SU-DHL-6 (cell line): ENCODE results near the gene PBX1.
A peak's percentile ranks its signal among the peaks of the same experiment; 100 is the strongest.

Experiments
- H2AFZ ChIP-seq: fragments of 200-600 bp; sonication (generic); 2 replicates; pipeline ENCODE4 v1.6.1; 2014; ENCODE audit warnings: low read depth, mild to moderate bottlenecking, moderate library complexity, mixed read lengths, antibody characterized with exemption, low read length; ENCODE audit not compliant: severe bottlenecking
- H3F3A ChIP-seq: fragments of 200-600 bp; shearing (Covaris generic); 2 replicates; pipeline ENCODE4 v1.6.0; 2016; ENCODE audit warnings: antibody characterized with exemption, mild to moderate bottlenecking; ENCODE audit not compliant: insufficient read depth
- H3K27ac ChIP-seq: fragments of 200-600 bp; sonication (generic); 2 replicates; pipeline ENCODE4 v1.5.1; 2016; ENCODE audit warnings: low read depth, mild to moderate bottlenecking, low read length, moderate library complexity, mixed read lengths
- H3K27me3 ChIP-seq: fragments of 200-600 bp; sonication (generic), shearing (Covaris generic); 2 replicates; pipeline ENCODE4 v1.6.0; 2014; ENCODE audit warnings: mild to moderate bottlenecking, low read length
- H3K36me3 ChIP-seq: fragments of 200-600 bp; sonication (generic); 2 replicates; pipeline ENCODE4 v1.6.1; 2014; ENCODE audit warnings: mild to moderate bottlenecking, low read length, mixed read lengths
- H3K4me2 ChIP-seq: fragments of 300-600, 200-600 bp; shearing (Covaris generic), sonication (generic); 2 replicates; pipeline ENCODE4 v1.6.0; 2014; ENCODE audit warnings: low read length, low read depth, mild to moderate bottlenecking; ENCODE audit not compliant: poor library complexity, severe bottlenecking
- H3K4me3 ChIP-seq: fragments of 200-600 bp; sonication (generic); 2 replicates; pipeline ENCODE4 v1.5.1; 2014; ENCODE audit warnings: antibody characterized with exemption, low read length, mild to moderate bottlenecking, mixed read lengths; ENCODE audit not compliant: insufficient read depth, poor library complexity, severe bottlenecking
- H3K79me2 ChIP-seq: fragments of 200-600 bp; sonication (generic); 2 replicates; pipeline ENCODE4 v1.6.1; 2014; ENCODE audit warnings: mild to moderate bottlenecking, low read length, moderate library complexity; ENCODE audit not compliant: insufficient read depth
- H3K9ac ChIP-seq: fragments of 200-600 bp; sonication (generic); 2 replicates; pipeline ENCODE4 v1.7.0; 2014; ENCODE audit warnings: mild to moderate bottlenecking, low read length
- H3K9me2 ChIP-seq: fragments of 200-600 bp; sonication (generic); replicated peaks from 2 replicates; pipeline ENCODE4 v1.6.1; 2014; ENCODE audit warnings: low read length; ENCODE audit not compliant: insufficient read depth
- H3K9me3 ChIP-seq: fragments of 200-600 bp; sonication (generic); 2 replicates; pipeline ENCODE4 v1.6.1; 2014; ENCODE audit warnings: low read length, mixed read lengths; ENCODE audit not compliant: insufficient read depth
- H4K20me1 ChIP-seq: fragments of 200-600 bp; sonication (generic); 2 replicates; pipeline ENCODE4 v1.6.1; 2014; ENCODE audit warnings: low read depth, mild to moderate bottlenecking, antibody characterized with exemption, low read length, moderate library complexity, mixed read lengths
- EZH2phosphoT487 ChIP-seq: fragments of 200-600 bp; sonication (generic), shearing (Covaris generic); conservative IDR thresholded peaks from 2 replicates; pipeline ENCODE4 v1.6.1; 2018; ENCODE audit warnings: mild to moderate bottlenecking, antibody characterized with exemption, low read length, moderate library complexity, mixed read lengths
- TF ChIP-seq, protein P1 (sequence below): fragments of 200-600 bp; sonication (generic); IDR thresholded peaks from one replicate; pipeline ENCODE4 v1.5.1; 2017; ENCODE audit warnings: antibody characterized with exemption, mild to moderate bottlenecking, low read length, moderate library complexity; ENCODE audit not compliant: insufficient read depth, poor library complexity, severe bottlenecking

PBX1 gene

DNA sequence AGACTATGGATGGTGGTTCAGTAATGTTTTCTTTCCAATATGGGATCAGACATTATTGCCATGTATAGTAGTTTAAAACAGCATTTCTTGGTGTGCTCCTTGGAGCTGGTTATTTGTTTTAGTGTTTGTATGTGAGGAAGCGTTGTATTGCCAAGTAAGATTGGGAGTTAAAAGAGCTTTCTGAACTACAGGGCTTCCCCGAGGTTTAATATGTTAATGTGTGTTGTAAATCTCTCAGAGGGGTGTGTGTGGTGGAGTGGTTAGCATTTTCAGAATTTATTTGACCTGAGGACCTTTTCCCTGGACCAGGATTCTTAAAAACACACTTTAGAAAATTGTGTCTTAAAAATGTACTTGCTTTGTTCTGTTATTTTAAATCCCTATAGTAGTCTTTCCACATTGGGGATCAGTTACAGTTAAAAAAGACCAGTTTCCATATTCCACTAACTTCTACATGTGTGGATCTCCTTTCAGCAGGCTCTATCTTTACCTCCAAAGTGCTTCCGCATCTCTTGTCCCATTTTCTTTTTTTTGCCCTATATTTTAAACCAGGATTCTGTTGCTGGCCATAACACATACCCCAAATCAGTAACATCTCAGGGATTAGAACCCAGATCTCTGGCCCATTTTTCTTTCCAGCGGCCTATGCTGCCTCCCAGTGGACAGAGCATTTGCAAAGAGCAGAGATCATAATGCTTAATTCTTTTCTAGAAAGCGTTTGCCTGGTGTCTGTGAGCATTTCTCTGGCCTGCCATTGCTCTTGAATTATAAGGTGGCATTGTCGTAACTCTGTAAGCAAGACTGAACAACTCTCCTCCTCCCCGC lies 58.6 kb downstream of the PBX1 start:
- Histone ChIP-seq H4K20me1 (no peaks in the 10 kb centered on the region), H3K9me3 (no peaks in the 10 kb centered on the region), H3K27ac (no peak overlapping the region), H2AFZ (no peak overlapping the region), H3F3A (no peaks in the 10 kb centered on the region), H3K36me3 (no peaks in the 10 kb centered on the region), H3K4me2 (no peak overlapping the region), H3K9me2 (no peaks in the 10 kb centered on the region), H3K9ac (no peak overlapping the region), H3K27me3 (no peaks in the 10 kb centered on the region), H3K79me2 (no peaks in the 10 kb centered on the region), H3K4me3 (no peak overlapping the region)
- TF ChIP-seq EZH2phosphoT487 = no peak
- TF ChIP-seq, protein P1, sequence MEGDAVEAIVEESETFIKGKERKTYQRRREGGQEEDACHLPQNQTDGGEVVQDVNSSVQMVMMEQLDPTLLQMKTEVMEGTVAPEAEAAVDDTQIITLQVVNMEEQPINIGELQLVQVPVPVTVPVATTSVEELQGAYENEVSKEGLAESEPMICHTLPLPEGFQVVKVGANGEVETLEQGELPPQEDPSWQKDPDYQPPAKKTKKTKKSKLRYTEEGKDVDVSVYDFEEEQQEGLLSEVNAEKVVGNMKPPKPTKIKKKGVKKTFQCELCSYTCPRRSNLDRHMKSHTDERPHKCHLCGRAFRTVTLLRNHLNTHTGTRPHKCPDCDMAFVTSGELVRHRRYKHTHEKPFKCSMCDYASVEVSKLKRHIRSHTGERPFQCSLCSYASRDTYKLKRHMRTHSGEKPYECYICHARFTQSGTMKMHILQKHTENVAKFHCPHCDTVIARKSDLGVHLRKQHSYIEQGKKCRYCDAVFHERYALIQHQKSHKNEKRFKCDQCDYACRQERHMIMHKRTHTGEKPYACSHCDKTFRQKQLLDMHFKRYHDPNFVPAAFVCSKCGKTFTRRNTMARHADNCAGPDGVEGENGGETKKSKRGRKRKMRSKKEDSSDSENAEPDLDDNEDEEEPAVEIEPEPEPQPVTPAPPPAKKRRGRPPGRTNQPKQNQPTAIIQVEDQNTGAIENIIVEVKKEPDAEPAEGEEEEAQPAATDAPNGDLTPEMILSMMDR = peak; percentile 36

DNA sequence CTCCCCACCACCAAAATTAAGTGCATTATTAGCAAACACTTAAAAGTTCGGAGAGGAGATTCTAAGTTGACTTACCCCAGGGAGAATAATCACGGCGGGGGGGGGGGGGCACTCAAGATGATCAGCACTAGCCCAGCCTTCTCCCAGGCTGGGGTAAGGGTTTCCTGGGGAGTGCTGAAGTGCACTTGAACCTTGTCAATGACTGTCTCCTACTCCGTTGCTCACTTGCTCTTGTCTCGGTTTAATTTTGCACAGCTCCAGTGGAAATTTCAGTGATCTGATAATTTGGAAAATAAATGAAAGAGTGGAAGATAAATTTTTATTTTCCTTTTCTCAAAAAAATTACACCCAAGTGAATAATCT lies 59.2 kb downstream of the PBX1 start:
- H3K79me2 ChIP-seq = no peaks in the 10 kb centered on the region
- no peaks in the 10 kb centered on the region for H4K20me1 ChIP-seq
- no peaks in the 10 kb centered on the region for H3K27me3 ChIP-seq
- H3K9me2 ChIP-seq = no peaks in the 10 kb centered on the region
- no peak for TF ChIP-seq EZH2phosphoT487
- TF ChIP-seq, protein P1 = no peak
- no peak overlapping the region for H3K9ac ChIP-seq
- no peaks in the 10 kb centered on the region for H3F3A ChIP-seq
- H2AFZ ChIP-seq = no peak overlapping the region
- H3K27ac ChIP-seq = no peak overlapping the region
- no peak overlapping the region for H3K4me2 ChIP-seq
- H3K36me3 ChIP-seq = no peaks in the 10 kb centered on the region
- H3K4me3 ChIP-seq = no peak overlapping the region
- H3K9me3 ChIP-seq = no peaks in the 10 kb centered on the region

DNA sequence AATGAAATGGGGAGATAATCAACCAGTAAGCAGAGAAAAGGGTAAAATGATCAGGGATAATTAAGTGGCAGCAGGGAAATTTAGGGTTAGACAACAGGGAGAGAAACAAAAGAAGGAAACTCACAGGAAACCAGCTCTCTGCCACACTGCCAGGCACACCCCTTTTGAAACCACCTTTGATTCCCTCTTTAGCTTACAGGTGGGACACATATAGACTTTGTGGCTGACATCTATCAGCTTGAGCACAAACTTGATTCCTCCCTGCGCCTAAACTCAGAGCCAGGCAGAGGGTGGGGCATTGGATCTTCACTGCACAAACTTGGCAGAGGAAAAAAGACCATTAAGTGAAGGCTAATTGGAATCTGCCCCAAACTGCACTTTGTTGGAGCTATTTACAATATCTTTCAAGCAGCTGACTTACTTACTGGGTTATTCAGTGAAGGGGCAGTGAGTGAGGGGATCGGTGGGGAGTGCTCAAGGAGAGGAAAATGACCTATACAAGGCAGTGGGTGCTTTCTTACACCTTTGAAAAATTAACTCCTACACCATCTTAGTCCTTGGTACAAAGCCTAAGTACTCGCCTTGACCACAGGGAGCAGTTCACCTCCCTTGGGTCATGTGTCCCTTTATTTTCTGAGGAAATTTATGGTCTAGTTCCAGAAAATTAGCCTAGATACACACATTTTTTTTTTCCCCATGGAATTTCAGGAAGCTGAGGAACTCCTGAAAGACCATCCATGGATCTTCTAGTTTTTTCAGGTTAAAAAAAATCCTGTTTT lies 60.2 kb downstream of the PBX1 start:
- Histone ChIP-seq H3K36me3 (no peaks in the 10 kb centered on the region), H3K4me3 (no peak overlapping the region), H3K9me3 (no peaks in the 10 kb centered on the region), H3K9ac (no peak overlapping the region), H3K9me2 (no peaks in the 10 kb centered on the region), H3K27me3 (no peaks in the 10 kb centered on the region), H3F3A (no peaks in the 10 kb centered on the region), H4K20me1 (no peaks in the 10 kb centered on the region), H3K4me2 (no peak overlapping the region), H3K27ac (no peak overlapping the region), H3K79me2 (no peaks in the 10 kb centered on the region), H2AFZ (no peak overlapping the region)
- TF ChIP-seq, protein P1 = no peak
- TF ChIP-seq EZH2phosphoT487 = no peak
